IMR-90 (cell line): ENCODE data around the gene MEIS1.

ENCODE experiments used
- CEBPB ChIP-seq: IDR thresholded peaks from 2 replicates; pipeline ENCODE4 v1.6.1; 2012; ENCODE audit warnings: low read depth, low read length, improper control_type of control experiment
- CTCF ChIP-seq: conservative IDR thresholded peaks from 2 replicates; pipeline ENCODE4 v1.5.1; 2012; ENCODE audit warnings: mild to moderate bottlenecking, low read depth, low read length, improper control_type of control experiment
- MAFK ChIP-seq: IDR thresholded peaks from 2 replicates; pipeline ENCODE4 v1.6.1; 2012; ENCODE audit warnings: low read depth, low read length, improper control_type of control experiment
- MAZ ChIP-seq: IDR thresholded peaks from 2 replicates; pipeline ENCODE4 v1.6.1; 2012; ENCODE audit warnings: low read depth, mild to moderate bottlenecking, low read length, improper control_type of control experiment, moderate library complexity, borderline replicate concordance
- POLR2A ChIP-seq: IDR thresholded peaks from 2 replicates; pipeline ENCODE4 v1.6.1; 2012; ENCODE audit warnings: mild to moderate bottlenecking, low read depth, low read length
- RAD21 ChIP-seq: IDR thresholded peaks from 2 replicates; pipeline ENCODE4 v1.6.1; 2012; ENCODE audit warnings: low read length, improper control_type of control experiment
- RCOR1 ChIP-seq: IDR thresholded peaks from 2 replicates; pipeline ENCODE4 v1.6.1; 2012; ENCODE audit warnings: mild to moderate bottlenecking, low read length, improper control_type of control experiment; ENCODE audit not compliant: insufficient replicate concordance
- SMC3 ChIP-seq: fragments of 150-350 bp; IDR thresholded peaks from 2 replicates; pipeline ENCODE4 v1.6.1; 2016; ENCODE audit warnings: low read depth, mild to moderate bottlenecking, antibody characterized with exemption, low read length, moderate library complexity
- USF2 ChIP-seq: fragments of 150-350 bp; IDR thresholded peaks from 2 replicates; pipeline ENCODE4 v1.6.1; 2017; ENCODE audit warnings: mild to moderate bottlenecking, antibody characterized with exemption, low read length, low read depth

- TF ChIP-seq CEBPB (no peak), RCOR1 (no peak), CTCF (no peak), RAD21 (no peak), MAFK (no peak), MAZ (no peak), SMC3 (no peak), POLR2A (no peak), USF2 (no peak)
Measured at GRCh38 chr2:66507673-66508201, 72.8 kb downstream of the MEIS1 start.
